ENCODE data around the gene THAP7. TPM values are rescaled to one million over a fixed set of nuclear protein-coding genes. Genes with fewer than 3 reads are reported as not detected.

Gene THAP7
- total and polyA plus RNA-seq, 9 of the 15 experiments (the other 6 are each of a cell fraction or from before 2014, with no cell fraction given) = 7.9 to 263 (median 84.1) TPM

DNA sequence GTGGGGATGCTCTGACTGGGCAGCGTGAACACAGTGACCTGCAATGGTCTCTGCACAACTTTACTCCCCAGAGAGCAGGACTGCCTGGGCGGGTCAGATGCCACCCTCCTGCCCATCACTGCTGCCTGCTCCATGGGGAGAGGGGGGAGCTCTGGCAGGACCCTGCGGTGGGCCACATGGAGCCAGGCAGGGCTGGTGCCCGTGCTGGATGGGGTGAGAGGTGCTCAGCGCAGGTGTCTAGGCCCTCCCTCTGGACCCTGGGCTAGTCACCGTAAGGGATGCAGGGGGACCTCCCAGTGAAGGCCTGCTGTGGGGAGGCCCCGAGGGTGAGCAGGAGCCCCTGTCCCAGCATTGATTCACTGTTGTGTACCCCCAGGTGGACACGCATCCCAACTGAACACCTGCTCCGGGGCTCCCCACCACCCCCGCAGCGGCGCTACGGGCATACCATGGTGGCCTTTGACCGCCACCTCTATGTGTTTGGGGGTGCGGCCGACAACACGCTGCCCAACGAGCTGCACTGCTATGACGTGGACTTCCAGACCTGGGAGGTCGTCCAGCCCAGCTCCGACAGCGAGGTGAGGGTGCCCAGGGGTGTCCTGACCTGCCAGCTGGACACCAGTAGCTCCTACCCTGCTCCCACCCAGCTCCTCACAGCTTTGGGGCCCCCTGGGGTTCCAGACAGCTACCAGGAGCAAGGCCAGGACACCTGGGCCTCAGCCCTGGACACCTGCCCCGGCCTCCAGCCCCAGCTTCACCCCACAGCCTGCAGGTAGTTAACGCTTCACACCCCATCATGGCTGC is 10.5 kb downstream of the THAP7 start (continued):
- TF ChIP-seq, protein P1, sequence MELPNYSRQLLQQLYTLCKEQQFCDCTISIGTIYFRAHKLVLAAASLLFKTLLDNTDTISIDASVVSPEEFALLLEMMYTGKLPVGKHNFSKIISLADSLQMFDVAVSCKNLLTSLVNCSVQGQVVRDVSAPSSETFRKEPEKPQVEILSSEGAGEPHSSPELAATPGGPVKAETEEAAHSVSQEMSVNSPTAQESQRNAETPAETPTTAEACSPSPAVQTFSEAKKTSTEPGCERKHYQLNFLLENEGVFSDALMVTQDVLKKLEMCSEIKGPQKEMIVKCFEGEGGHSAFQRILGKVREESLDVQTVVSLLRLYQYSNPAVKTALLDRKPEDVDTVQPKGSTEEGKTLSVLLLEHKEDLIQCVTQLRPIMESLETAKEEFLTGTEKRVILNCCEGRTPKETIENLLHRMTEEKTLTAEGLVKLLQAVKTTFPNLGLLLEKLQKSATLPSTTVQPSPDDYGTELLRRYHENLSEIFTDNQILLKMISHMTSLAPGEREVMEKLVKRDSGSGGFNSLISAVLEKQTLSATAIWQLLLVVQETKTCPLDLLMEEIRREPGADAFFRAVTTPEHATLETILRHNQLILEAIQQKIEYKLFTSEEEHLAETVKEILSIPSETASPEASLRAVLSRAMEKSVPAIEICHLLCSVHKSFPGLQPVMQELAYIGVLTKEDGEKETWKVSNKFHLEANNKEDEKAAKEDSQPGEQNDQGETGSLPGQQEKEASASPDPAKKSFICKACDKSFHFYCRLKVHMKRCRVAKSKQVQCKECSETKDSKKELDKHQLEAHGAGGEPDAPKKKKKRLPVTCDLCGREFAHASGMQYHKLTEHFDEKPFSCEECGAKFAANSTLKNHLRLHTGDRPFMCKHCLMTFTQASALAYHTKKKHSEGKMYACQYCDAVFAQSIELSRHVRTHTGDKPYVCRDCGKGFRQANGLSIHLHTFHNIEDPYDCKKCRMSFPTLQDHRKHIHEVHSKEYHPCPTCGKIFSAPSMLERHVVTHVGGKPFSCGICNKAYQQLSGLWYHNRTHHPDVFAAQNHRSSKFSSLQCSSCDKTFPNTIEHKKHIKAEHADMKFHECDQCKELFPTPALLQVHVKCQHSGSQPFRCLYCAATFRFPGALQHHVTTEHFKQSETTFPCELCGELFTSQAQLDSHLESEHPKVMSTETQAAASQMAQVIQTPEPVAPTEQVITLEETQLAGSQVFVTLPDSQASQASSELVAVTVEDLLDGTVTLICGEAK (IDR thresholded peaks at IDR 0.05) = no peak
- TF ChIP-seq, protein P1 (CRISPR knock-in tag; IDR thresholded peaks at IDR 0.05) = no peak
- TF ChIP-seq, protein P2, sequence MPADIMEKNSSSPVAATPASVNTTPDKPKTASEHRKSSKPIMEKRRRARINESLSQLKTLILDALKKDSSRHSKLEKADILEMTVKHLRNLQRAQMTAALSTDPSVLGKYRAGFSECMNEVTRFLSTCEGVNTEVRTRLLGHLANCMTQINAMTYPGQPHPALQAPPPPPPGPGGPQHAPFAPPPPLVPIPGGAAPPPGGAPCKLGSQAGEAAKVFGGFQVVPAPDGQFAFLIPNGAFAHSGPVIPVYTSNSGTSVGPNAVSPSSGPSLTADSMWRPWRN (IDR thresholded peaks at IDR 0.05; ENCODE audit: low read depth) = no peak
